GM19324 (cell line): Measurements from ENCODE around the gene POLD3.
"Not testable (repeated sequence)": the region's sequence is repeated elsewhere in the genome, so short reads cannot be mapped to it uniquely, and the experiment has no call there.

Source experiments
- ATAC-seq: cut with Tn5 transposase; IDR thresholded peaks from one replicate; pipeline ENCODE4 v1.9.1; 2021; ENCODE audit warnings: mild to moderate bottlenecking, moderate library complexity; ENCODE audit not compliant: unreplicated experiment, low FRiP score

Gene POLD3

DNA sequence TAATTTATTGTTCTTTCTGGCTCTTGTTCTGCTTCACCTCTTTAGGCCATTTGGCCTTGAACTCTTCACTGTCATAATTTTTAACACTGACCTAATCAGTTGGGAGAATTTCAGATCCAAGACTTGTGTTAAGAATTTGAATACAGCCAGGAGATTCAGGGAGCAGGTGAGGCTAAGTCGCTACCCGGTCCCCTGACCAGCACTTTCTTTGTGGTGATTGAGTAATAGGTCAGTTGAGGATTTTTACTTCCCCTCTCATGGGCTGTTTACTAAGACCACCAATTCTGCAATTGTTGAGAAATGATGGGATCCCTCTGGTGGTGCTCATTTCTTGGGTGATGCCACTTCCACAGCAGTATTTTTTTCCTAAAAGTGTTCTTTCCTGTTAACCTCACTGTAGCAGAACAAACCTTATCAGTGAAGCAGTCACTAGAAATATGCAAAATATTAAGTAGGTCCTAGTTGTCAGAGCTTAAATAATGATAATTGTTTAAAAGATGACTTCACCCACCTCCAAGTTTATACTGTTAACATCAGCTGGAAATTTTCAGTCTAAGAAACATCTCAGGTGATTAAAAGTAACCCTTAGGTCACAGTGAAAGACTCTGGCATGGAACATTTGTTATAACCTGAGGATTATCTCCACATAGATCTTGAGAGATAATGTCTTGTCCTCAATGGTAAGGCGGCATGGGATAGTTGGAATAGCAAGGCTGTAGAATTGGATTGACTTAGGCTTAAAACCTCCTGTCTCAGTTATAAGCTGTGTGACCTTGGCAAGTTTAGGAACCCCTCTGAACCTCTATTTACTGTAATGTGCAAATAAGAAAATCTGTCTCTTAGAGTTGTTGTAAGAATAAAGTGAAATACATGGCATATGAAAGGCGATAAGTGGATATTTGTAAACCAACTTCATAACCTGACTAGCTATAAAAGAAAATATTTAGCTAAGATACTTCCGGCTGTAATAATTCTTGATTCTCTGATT, 41.3 kb downstream of the POLD3 start:
- no peak for ATAC-seq

- no peak for ATAC-seq
Measured at GRCh38 chr11:74634537-74634936, 42.2 kb downstream of the POLD3 start.

- ATAC-seq: no peak
Measured at GRCh38 chr11:74636630-74637184, 44.3 kb downstream of the POLD3 start.

- ATAC-seq: no peak
Measured at GRCh38 chr11:74637700-74638099, 45.3 kb downstream of the POLD3 start.

- ATAC-seq: no peak
Measured at GRCh38 chr11:74638869-74639268, 46.5 kb downstream of the POLD3 start.

DNA sequence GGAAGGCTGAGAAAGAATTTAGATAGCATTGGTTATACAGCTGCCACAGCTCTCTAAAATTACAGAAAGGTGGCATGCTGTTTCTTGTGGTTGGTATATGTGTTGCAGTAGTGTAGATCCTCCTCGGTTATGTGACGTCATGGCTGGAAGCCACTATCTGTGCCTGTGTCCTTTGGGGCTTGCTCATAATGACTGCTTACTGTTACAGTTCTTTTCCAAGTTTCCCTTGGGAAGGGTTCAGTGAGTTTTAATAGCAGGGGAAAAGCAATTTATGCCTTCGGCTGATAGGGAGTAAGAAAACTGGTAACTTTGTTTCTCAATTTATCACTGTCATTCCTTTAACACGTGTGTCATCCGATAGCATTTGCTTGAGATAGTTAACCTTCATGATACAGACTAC, 47.2 kb downstream of the POLD3 start:
- ATAC-seq: no peak

- ATAC-seq: no peak
Measured at GRCh38 chr11:74641289-74641688, 48.9 kb downstream of the POLD3 start.

GRCh38 chr11:74641905-74642304, 49.5 kb downstream of the POLD3 start:
- ATAC-seq: no peak

- ATAC-seq: no peak
Measured at GRCh38 chr11:74642912-74643311, 50.5 kb downstream of the POLD3 start.

DNA sequence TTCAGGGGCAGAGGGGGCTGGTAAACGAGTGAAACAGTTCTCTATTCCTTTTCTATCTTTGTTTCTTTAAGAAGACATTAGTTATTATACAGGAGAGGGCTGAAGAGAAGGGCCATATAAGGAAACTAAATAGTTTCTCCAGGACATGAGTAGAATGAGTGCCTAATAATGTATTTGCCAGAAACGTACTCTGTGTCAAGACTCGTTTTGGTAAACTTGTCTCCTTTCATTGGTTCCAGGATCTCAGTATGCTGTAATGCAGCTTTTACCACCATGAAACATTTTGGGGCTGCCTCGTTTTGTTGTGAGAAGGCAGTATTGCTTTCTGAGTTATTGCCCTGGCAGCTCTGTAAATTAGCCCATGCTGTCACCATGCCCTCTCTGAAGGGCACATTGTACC, 51.7 kb downstream of the POLD3 start:
- ATAC-seq: no peak

GRCh38 chr11:74646215-74646614, 53.8 kb downstream of the POLD3 start:
- no peak for ATAC-seq

- no peak for ATAC-seq
Measured at GRCh38 chr11:74646954-74647353, 54.6 kb downstream of the POLD3 start.

DNA sequence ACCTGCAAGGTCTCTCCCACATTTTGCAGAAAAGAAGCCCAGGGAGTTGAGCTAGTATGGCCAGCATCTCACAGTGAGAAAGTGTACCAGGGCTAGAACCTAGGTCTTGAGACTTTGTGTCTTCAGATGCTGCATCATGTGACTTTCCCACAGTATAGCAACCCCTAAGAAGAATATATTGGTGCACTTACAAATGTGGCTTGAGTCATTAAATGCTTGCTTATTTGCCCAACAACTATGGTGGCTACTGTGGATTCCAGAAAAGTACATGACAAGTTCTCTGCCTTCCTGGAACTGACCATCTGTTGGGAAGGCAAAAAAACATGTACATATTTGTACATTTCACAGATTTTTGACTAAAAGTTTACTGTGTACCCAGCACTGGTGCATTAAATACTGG, 55.0 kb downstream of the POLD3 start:
- no peak for ATAC-seq

- ATAC-seq: no peak
Measured at GRCh38 chr11:74647831-74648230, 55.4 kb downstream of the POLD3 start.

- ATAC-seq: no peak
Measured at GRCh38 chr11:74648894-74649293, 56.5 kb downstream of the POLD3 start.

- ATAC-seq: no peak
Measured at GRCh38 chr11:74650498-74650897, 58.1 kb downstream of the POLD3 start.

- ATAC-seq: no peak
Measured at GRCh38 chr11:74654976-74655375, 62.6 kb downstream of the POLD3 start.

DNA sequence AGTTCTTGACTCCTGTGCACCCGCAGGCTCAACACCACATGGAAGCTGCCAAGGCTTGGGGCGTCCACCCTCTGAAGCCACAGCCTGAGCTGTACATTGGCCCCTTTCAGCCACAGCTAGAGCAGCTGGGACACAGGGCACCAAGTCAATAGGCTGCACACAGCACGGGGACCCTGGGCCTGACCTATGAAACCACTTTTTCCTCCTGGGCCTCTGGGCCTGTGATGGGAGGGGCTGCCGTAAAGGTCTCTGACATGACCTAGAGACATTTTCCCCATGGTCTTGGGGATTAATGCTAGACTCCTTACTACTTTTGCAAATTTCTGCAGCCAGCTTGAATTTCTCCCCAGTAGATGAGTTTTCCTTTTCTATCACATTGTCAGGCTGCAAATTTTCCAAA, 66.7 kb downstream of the POLD3 start:
- ATAC-seq: not testable (repeated sequence)

GRCh38 chr11:74662487-74663103, 70.2 kb downstream of the POLD3 start:
- no peak for ATAC-seq

DNA sequence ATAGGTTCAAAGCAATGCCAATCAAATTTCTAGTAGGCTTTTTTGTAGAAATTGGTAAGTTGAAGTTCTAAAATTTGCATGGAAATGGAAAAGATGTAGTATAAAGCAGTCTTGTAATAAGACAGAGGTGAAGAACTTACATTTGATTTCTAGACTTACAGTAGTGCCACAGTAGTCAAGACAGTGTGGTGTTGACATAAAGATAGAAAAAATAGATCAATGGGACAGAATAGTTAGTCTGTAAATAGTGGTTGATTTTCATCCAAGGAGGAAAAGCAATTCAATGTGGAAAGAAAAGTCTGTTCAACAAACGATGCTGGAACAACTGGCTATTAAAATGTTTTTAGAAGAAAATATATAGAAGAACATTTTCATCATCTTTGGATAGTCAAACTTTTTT, 70.9 kb downstream of the POLD3 start:
- ATAC-seq: no peak
